OCI-LY7 (cell line): Measurements from ENCODE around the gene GGT5. TPM values are rescaled to one million over a fixed set of nuclear protein-coding genes. Genes with fewer than 3 reads are reported as not detected.

ENCODE experiments used
- BruUV-seq: library from RNA; stranded (reverse); fragments of 400-500 nt; replicated peaks from 2 replicates; lab custom pipeline; 2021; lab: Mats Ljungman, UMichigan
- CTCF ChIA-PET: fragments of 300-600 bp; sonication (Branson Sonifier 250); formaldehyde crosslinking; loops from one replicate; lab custom pipeline; 2022; ENCODE audit warnings: antibody characterized with exemption; ENCODE audit not compliant: unreplicated experiment; lab: Charles Lee
- POLR2A ChIA-PET: fragments of 300-600 bp; sonication (Branson Sonifier 250); formaldehyde crosslinking; loops from one replicate; lab custom pipeline; 2022; ENCODE audit warnings: antibody characterized with exemption; lab: Charles Lee
- DNase-seq: peaks from one replicate; pipeline ENCODE4 v3.0.0-alpha.2; 2015; ENCODE audit warnings: low spot score
- H2AFZ ChIP-seq: fragments of 200-600 bp; sonication (generic), shearing (Covaris generic); 2 replicates; pipeline ENCODE4 v1.6.1; 2014; ENCODE audit warnings: mild to moderate bottlenecking, antibody characterized with exemption, low read length, moderate library complexity
- H3K27ac ChIP-seq: fragments of 200-600 bp; sonication (generic); 2 replicates; pipeline ENCODE4 v1.5.1; 2014; ENCODE audit warnings: mixed run types, low read depth, mild to moderate bottlenecking, moderate library complexity, low read length, inconsistent platforms; ENCODE audit not compliant: poor library complexity, severe bottlenecking
- H3K36me3 ChIP-seq: fragments of 200-600 bp; sonication (generic); 2 replicates; pipeline ENCODE4 v1.6.1; 2014; ENCODE audit warnings: mild to moderate bottlenecking, antibody characterized with exemption, low read length, moderate library complexity, mixed read lengths; ENCODE audit not compliant: insufficient read depth
- H3K4me1 ChIP-seq: fragments of 200-600 bp; sonication (generic); 2 replicates; pipeline ENCODE4 v1.5.1; 2014; ENCODE audit warnings: mild to moderate bottlenecking, low read length; ENCODE audit not compliant: insufficient read depth, poor library complexity, severe bottlenecking
- H3K4me2 ChIP-seq: fragments of 200-600 bp; sonication (generic); 2 replicates; pipeline ENCODE4 v1.6.1; 2014; ENCODE audit warnings: mild to moderate bottlenecking, low read length
- H3K4me3 ChIP-seq: fragments of 200-600 bp; sonication (generic); 2 replicates; pipeline ENCODE4 v1.5.1; 2014; ENCODE audit warnings: mild to moderate bottlenecking, low read depth, low read length; ENCODE audit not compliant: poor library complexity, severe bottlenecking
- H3K79me2 ChIP-seq: fragments of 200-600 bp; sonication (generic); 2 replicates; pipeline ENCODE4 v1.6.1; 2016; ENCODE audit warnings: low read depth, mild to moderate bottlenecking, low read length, moderate library complexity, mixed read lengths; ENCODE audit not compliant: insufficient read depth
- H3K9me2 ChIP-seq: fragments of 200-600 bp; sonication (generic); 2 replicates; pipeline ENCODE4 v1.6.1; 2016; ENCODE audit warnings: mild to moderate bottlenecking, low read length, mixed read lengths; ENCODE audit not compliant: insufficient read depth
- H3K9me3 ChIP-seq: fragments of 200-600 bp; sonication (generic); 2 replicates; pipeline ENCODE4 v1.6.1; 2014; ENCODE audit warnings: mild to moderate bottlenecking, mixed run types, low read length, mixed read lengths
- H4K20me1 ChIP-seq: fragments of 200-600 bp; sonication (generic); 2 replicates; pipeline ENCODE4 v1.6.1; 2014; ENCODE audit warnings: mild to moderate bottlenecking, antibody characterized with exemption, low read length, moderate library complexity, mixed read lengths; ENCODE audit not compliant: insufficient read depth
- EZH2phosphoT487 ChIP-seq: fragments of 200-600 bp; sonication (generic); IDR thresholded peaks from 2 replicates; pipeline ENCODE4 v1.6.1; 2018; ENCODE audit warnings: low read depth, borderline replicate concordance, mild to moderate bottlenecking, mixed run types, antibody characterized with exemption, low read length, moderate library complexity, mixed read lengths
- intact Hi-C: fragments of 100-400 bp; cut with micrococcal nuclease; formaldehyde crosslinking; loops from one replicate; pipeline ENCODE4 v1.10.0; 2022; ENCODE audit not compliant: unreplicated experiment
- total RNA-seq, 2 experiments: library from RNA; depleted of rRNA in 1 of 2; stranded (reverse); fragments of >200 nt in 1 of 2; shearing (Covaris generic) in 1 of 2; gene quantifications; 2 replicates each; pipeline ENCODE4 v1.2.3, GENCODE V29; 2014 to 2022
- TF ChIP-seq, protein P1 (sequence below): fragments of 200-600 bp; sonication (generic); conservative IDR thresholded peaks from 2 replicates; pipeline ENCODE4 v1.5.1; 2014; ENCODE audit warnings: mild to moderate bottlenecking, antibody characterized with exemption, low read length, moderate library complexity, mixed read lengths

Gene GGT5
- total RNA-seq, 2 experiments from 2014 or later, result 0.06 TPM; not detected in 1

GRCh38 chr22:24235315-24235714 is 9.6 kb downstream of the GGT5 start:
- Histone ChIP-seq H3K27ac (no peak overlapping the region), H3K9me3 (no peaks in the 10 kb centered on the region), H3K4me1 (no peaks in the 10 kb centered on the region), H2AFZ (no peak overlapping the region), H3K4me3 (no peak overlapping the region), H3K9me2 (no peaks in the 10 kb centered on the region), H4K20me1 (no peaks in the 10 kb centered on the region), H3K79me2 (no peaks in the 10 kb centered on the region), H3K4me2 (no peak overlapping the region), H3K36me3 (no peaks in the 10 kb centered on the region)
- TF ChIP-seq EZH2phosphoT487, result no peak
- TF ChIP-seq, protein P1, sequence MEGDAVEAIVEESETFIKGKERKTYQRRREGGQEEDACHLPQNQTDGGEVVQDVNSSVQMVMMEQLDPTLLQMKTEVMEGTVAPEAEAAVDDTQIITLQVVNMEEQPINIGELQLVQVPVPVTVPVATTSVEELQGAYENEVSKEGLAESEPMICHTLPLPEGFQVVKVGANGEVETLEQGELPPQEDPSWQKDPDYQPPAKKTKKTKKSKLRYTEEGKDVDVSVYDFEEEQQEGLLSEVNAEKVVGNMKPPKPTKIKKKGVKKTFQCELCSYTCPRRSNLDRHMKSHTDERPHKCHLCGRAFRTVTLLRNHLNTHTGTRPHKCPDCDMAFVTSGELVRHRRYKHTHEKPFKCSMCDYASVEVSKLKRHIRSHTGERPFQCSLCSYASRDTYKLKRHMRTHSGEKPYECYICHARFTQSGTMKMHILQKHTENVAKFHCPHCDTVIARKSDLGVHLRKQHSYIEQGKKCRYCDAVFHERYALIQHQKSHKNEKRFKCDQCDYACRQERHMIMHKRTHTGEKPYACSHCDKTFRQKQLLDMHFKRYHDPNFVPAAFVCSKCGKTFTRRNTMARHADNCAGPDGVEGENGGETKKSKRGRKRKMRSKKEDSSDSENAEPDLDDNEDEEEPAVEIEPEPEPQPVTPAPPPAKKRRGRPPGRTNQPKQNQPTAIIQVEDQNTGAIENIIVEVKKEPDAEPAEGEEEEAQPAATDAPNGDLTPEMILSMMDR, result no peak
- BruUV-seq, result no TSS peak
- intact Hi-C loops, result no loop called here
- ChIA-PET POLR2A (no interaction called here), CTCF (no interaction called here)
- no peak for DNase-seq

- no peak overlapping the region for H3K27ac ChIP-seq
- no peaks in the 10 kb centered on the region for H3K79me2 ChIP-seq
- intact Hi-C loops, result no loop called here
- BruUV-seq, result no TSS peak
- ChIA-PET POLR2A (no interaction called here), CTCF (no interaction called here)
- no peak overlapping the region for H3K4me3 ChIP-seq
- DNase-seq, result no peak
- no peaks in the 10 kb centered on the region for H3K4me1 ChIP-seq
- no peaks in the 10 kb centered on the region for H3K36me3 ChIP-seq
- TF ChIP-seq, protein P1, result no peak
- TF ChIP-seq EZH2phosphoT487, result no peak
- no peaks in the 10 kb centered on the region for H4K20me1 ChIP-seq
- no peak overlapping the region for H2AFZ ChIP-seq
- no peak overlapping the region for H3K4me2 ChIP-seq
- no peaks in the 10 kb centered on the region for H3K9me2 ChIP-seq
- no peaks in the 10 kb centered on the region for H3K9me3 ChIP-seq
These were observed 11.1 kb downstream of the GGT5 start for GRCh38 chr22:24233816-24234215.

DNA sequence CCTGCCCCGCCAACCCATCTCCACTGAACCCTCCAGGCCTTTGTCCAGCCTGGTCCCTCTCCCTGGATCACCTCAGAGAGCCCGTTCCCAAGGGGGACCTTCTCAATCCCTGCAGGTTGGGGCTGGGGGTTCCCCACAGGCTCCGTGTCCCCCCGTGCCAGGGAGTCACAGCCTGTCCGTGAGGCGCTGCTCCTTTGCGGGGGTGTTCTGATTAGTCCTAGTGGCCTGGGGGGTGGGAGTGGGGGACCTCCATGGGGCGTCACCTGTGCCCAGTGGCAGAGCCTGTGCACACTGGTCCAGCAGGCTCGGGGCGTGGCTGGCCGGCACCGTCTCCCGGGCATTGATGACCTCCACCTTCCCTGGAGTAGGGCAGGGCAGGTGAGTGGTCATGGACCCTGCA is 11.6 kb downstream of the GGT5 start:
- Histone ChIP-seq H3K36me3 (no peaks in the 10 kb centered on the region), H4K20me1 (no peaks in the 10 kb centered on the region), H3K4me1 (no peaks in the 10 kb centered on the region), H3K79me2 (no peaks in the 10 kb centered on the region), H2AFZ (no peak overlapping the region), H3K4me2 (no peak overlapping the region), H3K9me2 (no peaks in the 10 kb centered on the region), H3K4me3 (no peak overlapping the region), H3K9me3 (no peaks in the 10 kb centered on the region), H3K27ac (no peak overlapping the region)
- ChIA-PET POLR2A (no interaction called here), CTCF (no interaction called here)
- no TSS peak for BruUV-seq
- intact Hi-C loops, result no loop called here
- TF ChIP-seq, protein P1, result no peak
- no peak for TF ChIP-seq EZH2phosphoT487
- no peak for DNase-seq
